ENCODE results near the gene FXYD1.

The FXYD1 gene

DNA sequence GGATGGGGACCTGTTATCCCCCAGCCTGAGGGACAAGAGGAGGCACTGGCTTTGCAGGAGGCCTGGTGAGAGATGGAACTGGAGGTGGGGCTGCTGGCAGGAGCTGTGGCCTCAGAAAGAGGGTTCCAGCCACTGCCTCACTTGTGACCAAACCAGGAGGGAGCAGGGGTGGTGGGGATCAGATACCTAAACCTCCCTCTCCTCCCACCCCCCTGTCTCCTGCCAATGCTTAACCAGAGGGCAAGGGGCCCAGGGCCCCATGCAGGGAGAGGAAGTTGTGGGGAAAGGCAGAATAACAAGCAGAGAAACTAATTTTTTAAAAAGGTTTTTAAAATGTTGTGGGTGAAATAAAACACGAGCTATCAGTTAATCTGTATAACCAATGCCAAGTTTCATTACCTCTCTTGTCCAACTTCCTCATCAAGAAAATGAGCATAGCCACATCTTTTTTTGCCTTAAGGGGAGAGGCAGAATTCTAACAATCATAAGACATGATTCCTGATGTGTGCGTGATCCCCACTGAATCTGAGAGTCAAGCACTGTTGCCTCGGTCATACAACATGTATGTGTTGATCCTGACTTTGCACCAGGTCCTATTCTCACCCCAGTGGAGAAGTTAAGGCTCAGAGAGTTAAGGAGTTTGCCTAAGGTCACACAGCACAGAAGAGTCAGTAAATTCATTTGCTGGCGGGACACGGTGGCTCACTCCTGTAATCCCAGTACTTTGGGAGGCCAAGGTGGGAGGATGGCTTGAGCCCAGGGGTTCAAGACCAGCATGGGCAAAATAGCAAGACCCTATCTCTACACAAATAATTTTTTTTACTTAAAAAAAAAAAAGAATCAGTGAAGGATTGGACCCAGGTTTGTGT is 28.9 kb downstream of the FXYD1 start:
- TF ChIP-seq CSDC2 (CRISPR knock-in tag; IDR thresholded peaks at IDR 0.05) (no peak), OSR1 (CRISPR knock-in tag; IDR thresholded peaks at IDR 0.05) (no peak), BACH2 (CRISPR knock-in tag; IDR thresholded peaks at IDR 0.05; ENCODE audit: borderline replicate concordance) (no peak), ZFP30 (CRISPR knock-in tag; IDR thresholded peaks at IDR 0.05) (no peak)
- TF ChIP-seq, protein P1, sequence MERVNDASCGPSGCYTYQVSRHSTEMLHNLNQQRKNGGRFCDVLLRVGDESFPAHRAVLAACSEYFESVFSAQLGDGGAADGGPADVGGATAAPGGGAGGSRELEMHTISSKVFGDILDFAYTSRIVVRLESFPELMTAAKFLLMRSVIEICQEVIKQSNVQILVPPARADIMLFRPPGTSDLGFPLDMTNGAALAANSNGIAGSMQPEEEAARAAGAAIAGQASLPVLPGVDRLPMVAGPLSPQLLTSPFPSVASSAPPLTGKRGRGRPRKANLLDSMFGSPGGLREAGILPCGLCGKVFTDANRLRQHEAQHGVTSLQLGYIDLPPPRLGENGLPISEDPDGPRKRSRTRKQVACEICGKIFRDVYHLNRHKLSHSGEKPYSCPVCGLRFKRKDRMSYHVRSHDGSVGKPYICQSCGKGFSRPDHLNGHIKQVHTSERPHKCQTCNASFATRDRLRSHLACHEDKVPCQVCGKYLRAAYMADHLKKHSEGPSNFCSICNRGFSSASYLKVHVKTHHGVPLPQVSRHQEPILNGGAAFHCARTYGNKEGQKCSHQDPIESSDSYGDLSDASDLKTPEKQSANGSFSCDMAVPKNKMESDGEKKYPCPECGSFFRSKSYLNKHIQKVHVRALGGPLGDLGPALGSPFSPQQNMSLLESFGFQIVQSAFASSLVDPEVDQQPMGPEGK (CRISPR knock-in tag; IDR thresholded peaks at IDR 0.05; ENCODE audit: borderline replicate concordance): no peak
- TF ChIP-seq, protein P2, sequence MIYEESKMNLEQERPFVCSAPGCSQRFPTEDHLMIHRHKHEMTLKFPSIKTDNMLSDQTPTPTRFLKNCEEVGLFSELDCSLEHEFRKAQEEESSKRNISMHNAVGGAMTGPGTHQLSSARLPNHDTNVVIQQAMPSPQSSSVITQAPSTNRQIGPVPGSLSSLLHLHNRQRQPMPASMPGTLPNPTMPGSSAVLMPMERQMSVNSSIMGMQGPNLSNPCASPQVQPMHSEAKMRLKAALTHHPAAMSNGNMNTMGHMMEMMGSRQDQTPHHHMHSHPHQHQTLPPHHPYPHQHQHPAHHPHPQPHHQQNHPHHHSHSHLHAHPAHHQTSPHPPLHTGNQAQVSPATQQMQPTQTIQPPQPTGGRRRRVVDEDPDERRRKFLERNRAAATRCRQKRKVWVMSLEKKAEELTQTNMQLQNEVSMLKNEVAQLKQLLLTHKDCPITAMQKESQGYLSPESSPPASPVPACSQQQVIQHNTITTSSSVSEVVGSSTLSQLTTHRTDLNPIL (CRISPR knock-in tag; IDR thresholded peaks at IDR 0.05; ENCODE audit: low read depth): no peak
- TF ChIP-seq, protein P3, sequence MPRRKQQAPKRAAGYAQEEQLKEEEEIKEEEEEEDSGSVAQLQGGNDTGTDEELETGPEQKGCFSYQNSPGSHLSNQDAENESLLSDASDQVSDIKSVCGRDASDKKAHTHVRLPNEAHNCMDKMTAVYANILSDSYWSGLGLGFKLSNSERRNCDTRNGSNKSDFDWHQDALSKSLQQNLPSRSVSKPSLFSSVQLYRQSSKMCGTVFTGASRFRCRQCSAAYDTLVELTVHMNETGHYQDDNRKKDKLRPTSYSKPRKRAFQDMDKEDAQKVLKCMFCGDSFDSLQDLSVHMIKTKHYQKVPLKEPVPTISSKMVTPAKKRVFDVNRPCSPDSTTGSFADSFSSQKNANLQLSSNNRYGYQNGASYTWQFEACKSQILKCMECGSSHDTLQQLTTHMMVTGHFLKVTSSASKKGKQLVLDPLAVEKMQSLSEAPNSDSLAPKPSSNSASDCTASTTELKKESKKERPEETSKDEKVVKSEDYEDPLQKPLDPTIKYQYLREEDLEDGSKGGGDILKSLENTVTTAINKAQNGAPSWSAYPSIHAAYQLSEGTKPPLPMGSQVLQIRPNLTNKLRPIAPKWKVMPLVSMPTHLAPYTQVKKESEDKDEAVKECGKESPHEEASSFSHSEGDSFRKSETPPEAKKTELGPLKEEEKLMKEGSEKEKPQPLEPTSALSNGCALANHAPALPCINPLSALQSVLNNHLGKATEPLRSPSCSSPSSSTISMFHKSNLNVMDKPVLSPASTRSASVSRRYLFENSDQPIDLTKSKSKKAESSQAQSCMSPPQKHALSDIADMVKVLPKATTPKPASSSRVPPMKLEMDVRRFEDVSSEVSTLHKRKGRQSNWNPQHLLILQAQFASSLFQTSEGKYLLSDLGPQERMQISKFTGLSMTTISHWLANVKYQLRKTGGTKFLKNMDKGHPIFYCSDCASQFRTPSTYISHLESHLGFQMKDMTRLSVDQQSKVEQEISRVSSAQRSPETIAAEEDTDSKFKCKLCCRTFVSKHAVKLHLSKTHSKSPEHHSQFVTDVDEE (CRISPR knock-in tag; IDR thresholded peaks at IDR 0.05): no peak
- no peak for ATAC-seq

DNA sequence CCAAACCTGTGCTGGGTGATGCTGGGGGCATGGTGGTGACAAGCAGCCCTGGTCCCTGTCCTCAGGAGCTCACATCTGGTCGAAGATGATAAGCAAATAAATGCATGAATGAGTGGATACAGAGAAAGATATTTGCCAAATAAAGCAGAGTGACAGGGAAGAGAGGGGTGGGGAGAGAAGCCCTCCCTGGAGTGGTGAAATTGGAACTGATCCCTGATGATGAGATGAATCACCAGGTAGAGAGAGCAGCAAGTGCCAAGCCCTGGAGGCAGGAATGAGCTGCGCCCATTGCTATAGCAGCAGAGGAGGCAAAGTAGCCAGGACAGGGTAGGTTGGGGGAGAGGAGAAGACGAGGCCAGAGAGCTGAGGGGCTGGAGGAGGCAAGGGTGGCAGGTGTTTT is 29.6 kb downstream of the FXYD1 start:
- TF ChIP-seq ARNTL (CRISPR knock-in tag; IDR thresholded peaks at IDR 0.05; ENCODE audit: borderline replicate concordance, low read depth): no peak
- no peak for TF ChIP-seq ZNF70 (CRISPR knock-in tag; IDR thresholded peaks at IDR 0.05)
- no peak for TF ChIP-seq ZNF565 (CRISPR knock-in tag; conservative IDR thresholded peaks at IDR 0.05; ENCODE audit: low read depth)
- TF ChIP-seq SNAI2 (CRISPR knock-in tag; IDR thresholded peaks at IDR 0.05): no peak
- no peak for TF ChIP-seq ZC3H10 (CRISPR knock-in tag; IDR thresholded peaks at IDR 0.05)
- no peak for TF ChIP-seq ZNF8 (CRISPR knock-in tag; IDR thresholded peaks at IDR 0.05)
- TF ChIP-seq, protein P3 (CRISPR knock-in tag; IDR thresholded peaks at IDR 0.05): no peak
- TF ChIP-seq PPARA (CRISPR knock-in tag; IDR thresholded peaks at IDR 0.05; ENCODE audit: borderline replicate concordance): no peak
- TF ChIP-seq, protein P2 (CRISPR knock-in tag; IDR thresholded peaks at IDR 0.05; ENCODE audit: low read depth): no peak
- no peak for TF ChIP-seq TOX (CRISPR knock-in tag; IDR thresholded peaks at IDR 0.05; ENCODE audit: borderline replicate concordance)
- no peak for TF ChIP-seq OSR1 (CRISPR knock-in tag; IDR thresholded peaks at IDR 0.05)
- TF ChIP-seq, protein P1 (CRISPR knock-in tag; IDR thresholded peaks at IDR 0.05; ENCODE audit: borderline replicate concordance): no peak
- ATAC-seq: peak; percentile 59

Data from SK-N-SH treated with all-trans-retinoic acid at 6 μM for 48 hours (cell line).